K562 (cell line): ENCODE data around the gene ZNF780B. TPM values are rescaled to one million over a fixed set of nuclear protein-coding genes. Genes with fewer than 3 reads are reported as not detected.
A peak's percentile ranks its signal among the peaks of the same experiment; 100 is the strongest.

Experiments used
- ELF1 ChIP-seq: fragments of 200-800 bp; sonication (Bioruptor generic); IDR thresholded peaks from 2 replicates; pipeline ENCODE4 v1.6.1; 2016; ENCODE audit warnings: missing genetic modification characterization, missing compliant biosample characterization
- ETV5 ChIP-seq: sonication (generic); formaldehyde crosslinking; IDR thresholded peaks from 2 replicates; pipeline ENCODE4 v1.4.0; 2020; ENCODE audit warnings: low read depth, mild to moderate bottlenecking, missing genetic modification reagents
- PCBP1 ChIP-seq: fragments of 200-400 bp; formaldehyde crosslinking; IDR thresholded peaks from 2 replicates; pipeline ENCODE4 v1.6.1; 2018; ENCODE audit warnings: mild to moderate bottlenecking, low read depth, low read length; ENCODE audit not compliant: poor library complexity, severe bottlenecking
- PML ChIP-seq: IDR thresholded peaks from 2 replicates; pipeline ENCODE4 v1.6.1; 2012; ENCODE audit warnings: low read length, inconsistent platforms
- SETDB1 ChIP-seq: IDR thresholded peaks from one replicate; pipeline ENCODE4 v1.6.1; 2012; ENCODE audit warnings: low read length, control low read depth, inconsistent platforms
- polyA plus RNA-seq, 8 experiments: library from polyadenylated mRNA; depleted of rRNA in 4 of 8; stranded (reverse) in 5 of 8; unstranded in 3 of 8; fragments of >200 nt; fragmentation: Nextera tagmentation in 2 of 8; fragmentation: Illumina TruSeq in 1 of 8; extraction: Ambion mirVana in 2 of 8; extraction: Trizol in 1 of 8; gene quantifications; 2 replicates each; pipeline versions ENCODE4 v1.2.1 to v1.2.3, GENCODE V29; 2011 to 2014; ENCODE audit warnings: inconsistent platforms in 1 of 8, missing spikeins in 1 of 8
- total RNA-seq, 7 experiments: library from RNA; depleted of rRNA in 6 of 7; stranded (reverse); fragments of >200 nt in 6 of 7; fragmentation: Illumina TruSeq in 2 of 7; extraction: Trizol in 2 of 7; gene quantifications; 2 replicates each; pipeline versions ENCODE4 v1.2.1 to v1.2.3, GENCODE V29; 2011 to 2021; ENCODE audit warnings: low replicate concordance in 1 of 7
- TF ChIP-seq, protein P1 (sequence below): fragments of 450-650 bp; formaldehyde crosslinking; IDR thresholded peaks from 2 replicates; pipeline ENCODE4 v1.4.0; 2022; ENCODE audit warnings: missing genetic modification characterization
- TF ChIP-seq, protein P2 (sequence below): IDR thresholded peaks from 2 replicates; pipeline ENCODE4 v1.6.1; 2014; ENCODE audit warnings: antibody characterized with exemption
- TF ChIP-seq, protein P3 (sequence below): fragments of 250-450 bp; sonication (Bioruptor Pico); IDR thresholded peaks from 2 replicates; pipeline ENCODE4 v1.9.0; 2021; ENCODE audit warnings: mild to moderate bottlenecking, inconsistent platforms
- TF ChIP-seq, protein P4 (sequence below), 2 experiments: fragments of 450-650 bp; IDR thresholded peaks; 2 replicates each; pipeline ENCODE4 v1.6.1; 2016; ENCODE audit warnings: mild to moderate bottlenecking in 2 of 2, borderline replicate concordance in 1 of 2, low read depth in 1 of 2, moderate library complexity in 1 of 2

Gene ZNF780B
- total and polyA plus RNA-seq, 9 of the 15 experiments (the other 6 are each of a cell fraction or from before 2014, with no cell fraction given) = 3.9 to 18.4 (median 8.8) TPM

DNA sequence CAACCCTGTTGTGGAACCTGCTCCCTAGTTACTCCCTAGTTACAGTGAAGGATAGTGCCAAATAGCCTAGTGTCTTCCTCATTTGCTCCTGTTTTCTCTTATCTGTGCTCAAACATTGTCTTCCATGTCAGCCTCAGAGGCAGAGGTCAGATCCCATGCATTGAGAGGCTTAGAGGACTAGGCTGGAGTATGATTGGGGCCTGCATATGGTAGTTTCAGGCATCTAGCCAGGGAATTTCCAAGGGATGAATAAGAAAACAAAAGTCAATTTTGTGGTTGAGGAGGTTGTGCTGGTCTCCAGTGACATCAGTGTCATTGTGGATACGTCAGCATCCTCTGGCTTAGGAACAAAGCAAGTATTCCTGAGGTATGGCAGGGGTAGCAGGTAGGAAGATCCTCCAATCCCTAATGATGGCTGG, 49.7 kb downstream of the ZNF780B start (continued):
- TF ChIP-seq, protein P1, sequence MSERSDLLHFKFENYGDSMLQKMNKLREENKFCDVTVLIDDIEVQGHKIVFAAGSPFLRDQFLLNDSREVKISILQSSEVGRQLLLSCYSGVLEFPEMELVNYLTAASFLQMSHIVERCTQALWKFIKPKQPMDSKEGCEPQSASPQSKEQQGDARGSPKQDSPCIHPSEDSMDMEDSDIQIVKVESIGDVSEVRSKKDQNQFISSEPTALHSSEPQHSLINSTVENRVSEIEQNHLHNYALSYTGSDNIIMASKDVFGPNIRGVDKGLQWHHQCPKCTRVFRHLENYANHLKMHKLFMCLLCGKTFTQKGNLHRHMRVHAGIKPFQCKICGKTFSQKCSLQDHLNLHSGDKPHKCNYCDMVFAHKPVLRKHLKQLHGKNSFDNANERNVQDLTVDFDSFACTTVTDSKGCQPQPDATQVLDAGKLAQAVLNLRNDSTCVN (CRISPR knock-in tag) = no peak
- TF ChIP-seq SETDB1 (no peak), ELF1 (tag) (no peak), PCBP1 (no peak), PML (peak; percentile 71; the same call in 1 of the 2 replicates), ETV5 (CRISPR knock-in tag) (0 out of 2 replicates have a peak, but pooled peaks have one; percentile 49)
- TF ChIP-seq, protein P2, sequence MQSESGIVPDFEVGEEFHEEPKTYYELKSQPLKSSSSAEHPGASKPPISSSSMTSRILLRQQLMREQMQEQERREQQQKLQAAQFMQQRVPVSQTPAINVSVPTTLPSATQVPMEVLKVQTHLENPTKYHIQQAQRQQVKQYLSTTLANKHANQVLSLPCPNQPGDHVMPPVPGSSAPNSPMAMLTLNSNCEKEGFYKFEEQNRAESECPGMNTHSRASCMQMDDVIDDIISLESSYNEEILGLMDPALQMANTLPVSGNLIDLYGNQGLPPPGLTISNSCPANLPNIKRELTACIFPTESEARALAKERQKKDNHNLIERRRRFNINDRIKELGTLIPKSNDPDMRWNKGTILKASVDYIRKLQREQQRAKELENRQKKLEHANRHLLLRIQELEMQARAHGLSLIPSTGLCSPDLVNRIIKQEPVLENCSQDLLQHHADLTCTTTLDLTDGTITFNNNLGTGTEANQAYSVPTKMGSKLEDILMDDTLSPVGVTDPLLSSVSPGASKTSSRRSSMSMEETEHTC = no peak
- TF ChIP-seq, protein P3, sequence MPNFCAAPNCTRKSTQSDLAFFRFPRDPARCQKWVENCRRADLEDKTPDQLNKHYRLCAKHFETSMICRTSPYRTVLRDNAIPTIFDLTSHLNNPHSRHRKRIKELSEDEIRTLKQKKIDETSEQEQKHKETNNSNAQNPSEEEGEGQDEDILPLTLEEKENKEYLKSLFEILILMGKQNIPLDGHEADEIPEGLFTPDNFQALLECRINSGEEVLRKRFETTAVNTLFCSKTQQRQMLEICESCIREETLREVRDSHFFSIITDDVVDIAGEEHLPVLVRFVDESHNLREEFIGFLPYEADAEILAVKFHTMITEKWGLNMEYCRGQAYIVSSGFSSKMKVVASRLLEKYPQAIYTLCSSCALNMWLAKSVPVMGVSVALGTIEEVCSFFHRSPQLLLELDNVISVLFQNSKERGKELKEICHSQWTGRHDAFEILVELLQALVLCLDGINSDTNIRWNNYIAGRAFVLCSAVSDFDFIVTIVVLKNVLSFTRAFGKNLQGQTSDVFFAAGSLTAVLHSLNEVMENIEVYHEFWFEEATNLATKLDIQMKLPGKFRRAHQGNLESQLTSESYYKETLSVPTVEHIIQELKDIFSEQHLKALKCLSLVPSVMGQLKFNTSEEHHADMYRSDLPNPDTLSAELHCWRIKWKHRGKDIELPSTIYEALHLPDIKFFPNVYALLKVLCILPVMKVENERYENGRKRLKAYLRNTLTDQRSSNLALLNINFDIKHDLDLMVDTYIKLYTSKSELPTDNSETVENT = no peak
- TF ChIP-seq, protein P4, sequence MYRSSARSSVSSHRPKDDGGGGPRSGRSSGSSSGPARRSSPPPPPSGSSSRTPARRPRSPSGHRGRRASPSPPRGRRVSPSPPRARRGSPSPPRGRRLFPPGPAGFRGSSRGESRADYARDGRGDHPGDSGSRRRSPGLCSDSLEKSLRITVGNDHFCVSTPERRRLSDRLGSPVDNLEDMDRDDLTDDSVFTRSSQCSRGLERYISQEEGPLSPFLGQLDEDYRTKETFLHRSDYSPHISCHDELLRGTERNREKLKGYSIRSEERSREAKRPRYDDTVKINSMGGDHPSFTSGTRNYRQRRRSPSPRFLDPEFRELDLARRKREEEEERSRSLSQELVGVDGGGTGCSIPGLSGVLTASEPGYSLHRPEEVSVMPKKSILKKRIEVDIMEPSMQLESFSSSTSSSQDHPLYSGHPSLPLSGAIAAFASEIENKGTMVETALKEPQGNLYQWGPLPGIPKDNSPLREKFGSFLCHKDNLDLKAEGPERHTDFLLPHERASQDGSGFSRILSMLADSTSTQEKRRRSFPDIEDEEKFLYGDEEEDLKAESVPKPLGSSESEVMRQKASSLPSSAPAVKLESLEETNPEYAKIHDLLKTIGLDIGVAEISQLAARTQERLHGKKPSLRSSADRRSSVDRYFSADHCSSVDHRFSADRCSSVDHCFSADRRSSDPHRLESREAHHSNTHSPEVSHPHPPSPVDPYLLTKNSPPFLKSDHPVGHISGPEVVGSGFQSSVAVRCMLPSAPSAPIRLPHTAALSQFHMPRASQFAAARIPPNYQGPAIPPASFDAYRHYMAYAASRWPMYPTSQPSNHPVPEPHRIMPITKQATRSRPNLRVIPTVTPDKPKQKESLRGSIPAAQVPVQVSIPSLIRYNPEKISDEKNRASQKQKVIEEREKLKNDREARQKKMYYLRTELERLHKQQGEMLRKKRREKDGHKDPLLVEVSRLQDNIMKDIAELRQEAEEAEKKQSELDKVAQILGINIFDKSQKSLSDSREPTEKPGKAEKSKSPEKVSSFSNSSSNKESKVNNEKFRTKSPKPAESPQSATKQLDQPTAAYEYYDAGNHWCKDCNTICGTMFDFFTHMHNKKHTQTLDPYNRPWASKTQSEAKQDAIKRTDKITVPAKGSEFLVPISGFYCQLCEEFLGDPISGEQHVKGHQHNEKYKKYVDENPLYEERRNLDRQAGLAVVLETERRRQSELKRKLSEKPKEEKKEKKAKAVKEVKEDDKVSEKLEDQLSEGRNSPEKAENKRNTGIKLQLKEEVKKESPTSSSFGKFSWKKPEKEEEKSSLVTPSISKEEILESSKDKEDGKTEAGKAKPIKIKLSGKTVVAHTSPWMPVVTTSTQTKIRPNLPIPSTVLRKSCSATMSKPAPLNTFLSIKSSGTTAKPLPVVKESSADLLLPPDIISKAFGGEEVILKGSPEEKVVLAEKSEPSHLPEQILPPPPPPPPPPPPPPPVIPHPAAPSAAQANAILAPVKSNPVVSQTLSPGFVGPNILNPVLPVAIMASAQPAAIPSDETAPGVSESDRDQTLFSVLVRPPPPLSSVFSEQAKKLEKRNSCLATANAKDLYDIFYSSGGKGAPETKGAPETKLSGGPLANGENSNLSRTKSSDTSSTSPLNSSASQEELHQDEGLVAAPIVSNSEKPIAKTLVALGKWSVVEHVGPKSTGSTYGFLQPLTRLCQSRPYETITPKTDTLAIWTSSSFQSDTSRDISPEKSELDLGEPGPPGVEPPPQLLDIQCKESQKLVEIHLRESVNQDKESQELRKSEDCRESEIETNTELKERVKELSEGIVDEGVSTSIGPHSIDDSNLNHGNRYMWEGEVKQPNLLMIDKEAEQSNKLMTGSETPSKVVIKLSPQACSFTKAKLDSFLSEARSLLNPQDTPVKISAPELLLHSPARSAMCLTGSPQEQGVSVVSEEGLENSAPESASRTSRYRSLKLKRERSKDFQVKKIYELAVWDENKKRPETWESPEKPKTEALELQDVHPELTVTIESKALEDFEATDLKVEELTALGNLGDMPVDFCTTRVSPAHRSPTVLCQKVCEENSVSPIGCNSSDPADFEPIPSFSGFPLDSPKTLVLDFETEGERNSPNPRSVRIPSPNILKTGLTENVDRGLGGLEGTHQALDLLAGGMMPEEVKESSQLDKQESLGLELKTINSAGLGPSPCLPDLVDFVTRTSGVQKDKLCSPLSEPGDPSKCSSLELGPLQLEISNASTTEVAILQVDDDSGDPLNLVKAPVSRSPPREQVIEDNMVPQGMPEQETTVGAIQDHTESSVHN (IDR thresholded peaks at IDR 0.05; ENCODE audit: borderline replicate concordance in 1 of 2, low read depth in 1 of 2) = no peak
